Measurements from ENCODE around the gene RASGRP1.
"Not testable (repeated sequence)": the region's sequence is repeated elsewhere in the genome, so short reads cannot be mapped to it uniquely, and the experiment has no call there.

Gene RASGRP1

DNA sequence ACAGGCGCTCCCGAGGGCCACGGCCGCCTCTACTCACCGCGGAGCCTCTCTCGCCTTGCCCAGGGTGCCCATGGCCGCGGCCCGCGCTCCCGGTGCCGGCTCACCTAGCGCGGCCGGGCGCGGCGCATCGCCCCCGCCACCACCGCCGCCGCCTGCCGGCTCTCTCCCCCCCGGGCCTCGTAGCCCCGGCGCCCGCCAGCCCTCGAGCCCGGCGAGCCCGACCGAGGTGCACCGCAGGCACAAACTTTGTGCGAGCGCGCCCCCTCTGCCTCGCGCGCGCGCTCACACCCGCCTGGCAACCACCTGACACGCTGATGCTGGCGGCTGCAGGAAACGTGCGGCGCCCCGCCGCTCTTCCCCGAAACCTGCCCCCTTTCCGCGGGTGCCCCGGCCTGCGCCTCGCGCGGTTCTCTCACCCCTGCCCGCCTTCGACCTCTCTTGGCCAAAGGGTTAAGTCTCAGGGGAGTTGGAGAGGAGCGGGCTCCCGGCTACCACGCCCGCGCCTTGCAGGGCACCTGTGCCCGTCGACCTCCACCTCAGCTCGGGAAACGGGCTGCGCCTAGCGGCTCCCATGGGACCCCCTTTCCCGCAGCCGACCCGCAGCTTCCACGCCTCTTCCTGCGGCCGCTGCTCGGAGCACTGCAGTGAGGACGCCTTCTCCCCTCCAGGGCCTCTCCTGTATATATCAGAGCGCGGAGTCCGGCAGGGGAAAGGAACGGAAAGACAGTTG, at the start of gene RASGRP1:
Gene RASGRP1 (minus strand): TSS at position 258 of the 730 bp plus-strand sequence. CDS start 186 bp downstream, at position 72.
- peak; percentile 83 for DNase-seq

DNA sequence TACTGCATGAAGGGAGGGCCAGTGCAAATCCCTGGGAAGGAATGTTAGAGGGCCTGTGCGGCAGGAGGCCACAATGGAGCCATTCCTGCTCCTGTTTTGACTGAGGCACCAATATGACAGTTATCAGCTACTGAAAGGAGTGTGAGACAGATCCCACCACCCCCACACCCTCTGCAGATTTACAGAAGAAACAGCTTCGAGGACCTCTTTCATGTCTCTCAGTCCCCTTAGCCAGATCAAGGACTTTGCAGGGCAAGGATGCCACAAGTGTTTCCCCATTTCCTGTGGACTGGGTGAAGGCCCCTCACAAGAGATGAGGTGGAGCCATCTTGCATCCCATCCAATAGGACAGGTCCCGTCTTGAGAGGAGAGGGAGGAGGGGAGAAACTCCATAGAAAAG, 48.5 kb upstream of the RASGRP1 start:
- no peak for DNase-seq

DNA sequence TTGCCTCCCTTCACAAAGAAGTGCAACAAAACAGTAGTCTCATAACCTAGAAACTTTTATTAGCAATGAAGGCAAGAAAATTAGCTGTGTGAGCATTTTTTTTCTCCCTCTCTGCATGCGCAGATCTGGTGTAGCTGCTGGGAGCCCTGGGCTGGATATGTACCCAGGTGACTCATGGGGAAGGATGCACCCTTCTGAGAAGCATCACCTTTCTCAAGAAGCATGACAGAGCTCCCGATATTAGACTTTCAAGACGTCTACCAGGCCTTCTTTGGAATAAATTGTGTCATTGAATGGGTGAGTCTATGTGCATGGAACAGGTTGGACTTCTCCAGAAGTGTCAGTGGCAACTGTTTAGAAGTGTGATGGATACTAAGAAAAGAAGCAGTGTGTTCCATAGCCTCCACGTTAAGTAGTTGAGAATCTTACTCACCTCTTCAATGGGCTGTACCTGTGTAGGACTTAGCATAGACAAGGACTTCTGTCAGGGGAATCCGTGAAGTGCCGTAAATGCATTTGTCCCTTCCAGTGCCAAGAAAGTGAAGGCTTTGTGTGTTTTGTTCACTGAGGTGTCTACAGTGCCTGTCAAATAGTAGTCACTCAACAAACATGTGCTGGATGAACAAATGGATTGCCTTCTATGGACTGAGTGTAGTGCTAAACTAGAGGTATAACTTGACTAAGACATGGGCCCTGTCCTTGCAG, 47.7 kb upstream of the RASGRP1 start:
- no peak for DNase-seq

DNA sequence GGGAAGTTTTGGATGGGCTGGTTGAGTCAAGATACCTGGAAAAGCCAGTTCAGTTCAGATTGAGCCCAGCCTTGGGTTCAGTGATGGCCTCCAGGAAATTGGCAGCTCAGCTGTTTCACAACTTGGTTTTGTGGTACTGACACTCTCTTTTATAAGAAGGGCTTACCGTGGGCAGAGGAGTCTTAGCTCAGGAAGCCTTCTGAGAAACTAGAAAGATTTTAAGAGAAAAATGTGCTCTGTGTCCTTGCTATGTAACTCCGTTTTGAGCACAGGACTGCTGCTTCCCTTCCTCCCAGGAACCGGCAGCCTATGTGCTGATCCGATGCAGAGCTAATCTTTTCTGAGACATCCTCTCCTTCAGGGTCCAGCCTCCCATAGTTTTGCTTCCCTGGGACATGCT, 46.6 kb upstream of the RASGRP1 start:
- DNase-seq = no peak

DNA sequence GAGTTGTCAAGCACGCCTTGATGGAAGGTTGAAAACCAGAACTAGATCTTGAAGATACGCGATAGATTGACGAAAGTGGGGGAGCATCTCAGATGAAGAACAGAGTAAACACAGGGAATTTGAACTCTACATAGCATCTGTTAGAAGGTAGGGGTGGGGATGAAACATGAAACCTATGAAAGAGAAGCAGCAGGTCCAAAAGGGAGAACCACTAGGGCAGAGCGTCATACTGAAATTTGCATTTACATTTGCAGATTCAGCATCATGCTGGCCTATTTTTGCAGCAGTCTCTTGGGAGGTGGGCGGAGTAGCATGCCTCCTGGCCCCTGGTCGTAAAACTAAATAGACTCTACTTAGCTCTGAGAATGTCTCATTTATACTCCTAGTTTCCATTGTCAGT, 46.1 kb upstream of the RASGRP1 start:
- no peak for DNase-seq

DNA sequence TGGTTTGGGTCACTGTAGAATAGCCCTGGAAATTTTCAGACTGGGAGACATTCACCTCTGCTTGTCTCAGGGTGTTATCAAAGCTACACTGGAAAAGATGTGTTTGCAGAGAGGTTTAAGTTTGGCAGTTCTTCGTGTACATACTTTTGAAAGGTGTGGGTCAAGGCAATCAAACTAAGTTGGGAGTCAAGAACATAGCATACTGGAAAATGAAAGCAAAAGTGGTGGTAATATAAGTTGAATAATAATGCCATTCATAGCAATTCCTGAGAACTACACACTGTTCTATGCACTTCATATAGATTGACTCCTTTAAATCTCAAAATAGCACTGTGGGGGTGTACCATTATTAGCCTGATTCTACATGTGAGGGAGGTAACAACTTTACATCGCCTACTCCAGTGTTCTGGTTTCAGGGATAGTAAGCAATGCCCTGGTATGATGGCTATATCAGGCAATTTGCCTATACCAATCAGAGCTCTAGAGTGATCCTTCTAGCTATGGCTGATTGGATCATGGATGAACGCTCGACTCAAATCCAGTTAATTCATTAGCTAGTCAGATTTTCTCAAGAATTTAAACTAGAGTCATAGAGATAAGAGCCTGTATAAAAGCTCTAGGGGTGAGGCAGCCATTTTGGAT, 44.6 kb upstream of the RASGRP1 start:
- DNase-seq = no peak

DNA sequence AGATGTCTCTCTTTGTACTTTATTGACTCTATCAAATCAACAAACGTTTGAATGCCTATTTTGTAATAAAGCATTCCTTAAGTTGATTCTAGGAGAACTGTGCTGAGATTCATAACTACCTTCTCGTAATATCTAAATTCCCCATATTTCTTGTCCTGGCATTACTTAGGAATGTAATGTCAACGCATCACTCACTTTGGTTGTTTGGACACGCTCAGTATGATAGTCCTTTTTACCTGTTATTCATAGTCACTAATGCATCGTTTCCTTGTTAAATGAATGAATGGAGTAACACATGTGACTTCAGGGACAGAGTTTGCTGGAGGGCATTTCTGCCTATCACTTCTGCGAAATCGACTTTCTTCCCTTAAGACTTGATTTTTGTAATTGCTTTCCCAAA, 44.1 kb upstream of the RASGRP1 start:
- DNase-seq = no peak

DNA sequence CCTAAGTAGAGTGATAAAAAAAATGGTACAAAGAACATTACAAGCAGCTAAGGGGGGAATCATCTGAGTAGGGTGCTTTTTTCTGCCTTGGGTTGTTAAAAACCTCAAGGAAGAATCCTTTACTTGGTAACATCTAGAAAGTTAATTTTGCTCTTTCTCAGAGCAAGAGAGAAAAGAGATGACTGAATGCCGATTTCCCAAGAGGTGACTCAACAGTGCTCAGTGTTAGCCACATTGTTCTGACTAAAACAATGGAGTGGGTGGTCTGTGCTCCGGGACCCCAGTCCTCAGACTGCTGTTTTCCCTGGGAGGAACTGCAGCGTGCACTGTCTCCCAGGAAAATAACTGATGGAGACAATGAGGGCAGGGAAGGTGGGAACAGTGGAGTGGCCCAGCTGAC, 41.1 kb upstream of the RASGRP1 start:
- DNase-seq = no peak

DNA sequence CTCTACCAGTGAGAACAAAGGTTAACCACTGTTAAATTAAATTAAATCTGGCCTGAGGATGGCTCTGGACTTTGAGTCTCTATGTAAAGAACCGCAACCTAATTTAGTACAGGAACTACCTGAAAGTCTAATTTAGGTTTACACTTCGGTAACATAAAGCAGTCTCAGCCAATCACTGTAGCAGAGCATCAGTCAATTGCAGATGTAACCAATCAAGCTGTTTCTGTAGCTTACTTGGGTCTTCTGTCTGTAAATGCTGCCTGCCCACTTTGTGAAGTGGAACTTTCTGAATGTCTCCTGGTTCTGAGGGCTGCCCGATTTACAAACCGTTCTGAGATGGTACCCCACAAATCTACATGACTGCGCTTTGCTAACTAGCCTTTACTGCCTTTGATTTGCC, 39.1 kb upstream of the RASGRP1 start:
- no peak for DNase-seq

DNA sequence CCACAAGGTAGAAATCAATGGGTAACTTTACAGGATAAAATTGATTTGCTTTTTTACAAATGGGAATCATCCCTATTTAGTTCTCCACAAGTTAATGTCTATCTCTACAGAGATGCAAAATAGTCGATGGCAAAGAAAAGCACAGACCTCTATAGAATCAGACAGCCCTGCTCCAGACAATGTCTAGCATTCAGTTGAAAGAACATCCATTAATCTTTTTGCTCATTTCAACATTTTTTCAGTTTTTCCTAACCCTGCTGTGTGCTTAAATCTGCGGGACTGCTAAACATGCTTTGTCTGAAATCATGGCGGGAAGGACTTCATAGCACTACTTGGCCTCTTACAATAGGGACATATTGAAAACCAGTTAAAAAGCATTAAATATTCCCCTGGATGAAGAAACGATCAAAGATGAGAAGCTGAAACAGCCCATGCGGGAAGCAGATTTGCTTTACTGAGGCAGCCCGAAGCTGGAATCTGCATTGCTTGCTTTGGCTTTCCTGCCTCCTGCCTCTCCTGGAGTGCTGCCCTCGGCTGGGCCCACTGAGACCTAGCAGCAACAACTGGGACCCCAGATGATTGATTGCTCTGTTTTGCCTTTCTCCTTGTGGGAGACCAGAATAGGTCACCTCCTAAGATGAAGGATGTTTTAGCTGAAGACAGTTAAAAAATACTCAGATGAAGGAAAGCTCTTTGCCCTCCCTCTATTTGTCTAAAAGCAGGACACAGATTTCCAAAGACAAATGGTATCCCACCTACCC, 38.5 kb upstream of the RASGRP1 start:
- no peak for DNase-seq

DNA sequence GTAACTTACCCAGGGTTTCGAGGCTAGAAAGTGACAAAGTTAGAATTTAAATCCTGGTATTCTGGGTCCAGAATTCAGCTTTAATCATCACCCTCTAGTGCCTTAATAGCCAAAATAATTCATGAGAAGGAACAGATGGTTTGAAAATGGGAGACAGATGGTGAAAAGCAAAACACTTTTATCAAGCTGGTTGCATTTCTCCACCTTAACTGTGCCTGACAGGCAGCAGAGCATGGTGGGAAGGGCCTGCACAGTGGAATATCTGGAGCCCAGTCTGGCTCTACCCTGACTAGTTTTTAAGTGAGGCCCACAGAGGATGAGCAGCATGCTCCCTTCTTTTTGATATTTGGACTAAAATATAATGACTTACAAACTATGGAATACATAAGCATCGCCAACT, 35.6 kb upstream of the RASGRP1 start:
- DNase-seq = no peak

DNA sequence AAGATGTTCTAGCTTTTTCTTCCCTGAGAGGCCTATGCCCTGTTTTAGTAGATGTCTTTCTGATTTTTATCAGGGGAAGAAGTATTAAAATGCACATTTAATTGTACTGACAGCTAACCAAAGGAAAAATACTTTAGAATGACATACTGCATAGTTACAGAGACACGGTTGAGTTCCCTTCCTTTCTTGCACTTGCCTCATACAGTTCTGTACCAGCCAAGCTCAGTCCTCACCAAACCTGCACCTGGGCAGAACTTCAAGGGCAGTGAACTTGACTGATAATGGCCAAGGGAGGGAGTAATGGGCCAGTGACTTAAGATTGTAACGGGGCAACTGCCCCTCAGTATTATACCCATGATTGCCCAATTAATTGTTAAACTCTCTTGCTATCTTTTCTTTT, 34.1 kb upstream of the RASGRP1 start:
- no peak for DNase-seq

DNA sequence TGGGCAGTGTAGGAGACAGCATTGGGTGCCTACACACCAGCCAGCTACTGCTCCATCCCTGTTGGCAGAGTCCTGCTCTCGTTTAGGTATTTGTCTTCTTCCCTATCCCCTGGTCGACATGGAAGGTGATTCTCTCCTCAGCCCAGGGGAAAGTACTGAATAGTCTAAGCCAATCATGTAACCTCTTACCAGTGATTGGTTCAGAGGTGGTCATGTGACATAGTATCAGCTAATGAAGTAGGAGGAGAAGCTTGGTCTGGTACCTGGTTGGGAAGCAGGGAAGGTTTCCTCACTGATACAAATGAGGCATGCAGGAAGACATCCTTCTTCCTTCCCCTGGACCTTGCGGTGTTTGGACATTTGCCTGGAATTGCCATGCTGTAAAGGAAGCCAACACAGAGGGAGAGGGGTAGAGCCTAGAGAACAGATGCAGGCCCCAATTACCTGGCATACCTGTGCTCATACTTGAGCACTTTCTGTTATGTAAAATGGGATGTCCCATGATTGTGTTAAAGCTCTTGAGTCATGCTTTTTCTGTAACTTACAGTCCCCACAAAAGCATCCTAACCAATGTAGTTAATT, 32.7 kb upstream of the RASGRP1 start:
- DNase-seq = no peak

DNA sequence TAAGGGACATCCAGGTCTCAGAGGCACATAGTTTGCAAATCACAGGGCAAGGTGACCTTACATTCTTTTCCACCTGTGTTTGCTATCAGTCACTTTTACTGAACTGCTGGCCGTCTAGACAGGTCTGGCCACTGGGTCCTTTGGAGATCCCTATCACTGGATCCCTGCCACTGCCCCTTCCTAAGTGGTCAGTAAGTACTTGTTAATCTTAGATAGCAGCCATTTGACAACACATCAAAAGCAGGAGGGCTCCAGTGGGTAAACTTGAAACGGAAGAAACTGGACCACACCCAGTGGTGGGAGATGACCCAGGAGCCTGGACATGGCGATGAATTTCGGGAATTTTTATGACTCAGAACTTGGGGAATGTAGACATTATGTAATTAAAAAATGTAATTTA, 28.9 kb upstream of the RASGRP1 start:
- no peak for DNase-seq

DNA sequence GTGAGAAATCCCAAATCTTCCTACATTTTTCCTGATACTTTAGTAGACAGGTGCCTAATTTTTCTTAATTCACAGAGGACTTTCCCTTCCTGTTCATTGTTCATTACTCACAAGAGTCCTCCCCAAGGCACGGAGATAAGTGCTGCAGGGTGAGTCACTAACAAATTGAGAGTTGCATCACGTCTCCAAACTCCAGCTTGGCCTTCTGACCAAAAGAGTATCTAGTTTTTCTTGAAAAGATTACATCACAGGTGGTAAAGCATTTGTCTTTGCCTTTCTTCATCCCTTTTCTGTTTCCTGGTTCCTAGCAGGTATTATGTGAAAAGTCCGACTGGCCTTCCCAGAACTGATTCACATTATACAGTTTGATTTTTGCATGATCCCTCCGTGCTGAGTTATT, 24.9 kb upstream of the RASGRP1 start:
- DNase-seq = peak; percentile 44

DNA sequence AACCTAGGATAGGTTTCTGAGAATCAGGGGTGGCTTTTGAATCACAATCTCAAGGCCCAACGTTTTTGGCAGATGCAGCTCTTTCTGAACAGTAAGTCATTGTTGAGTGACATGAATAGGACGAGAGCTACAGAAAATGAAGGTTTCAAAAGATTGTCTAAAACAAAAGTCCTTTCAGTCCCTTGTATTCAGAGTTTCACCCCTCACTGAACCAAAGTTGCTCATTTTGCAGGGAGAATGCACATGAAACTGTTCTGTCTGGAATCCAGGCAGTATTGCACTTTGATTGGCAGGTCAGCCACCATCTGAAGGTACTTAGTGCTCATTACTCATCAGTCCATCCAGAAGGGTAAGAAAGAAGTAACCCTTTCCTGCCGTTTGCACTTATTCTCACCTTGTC, 24.1 kb upstream of the RASGRP1 start:
- no peak for DNase-seq

DNA sequence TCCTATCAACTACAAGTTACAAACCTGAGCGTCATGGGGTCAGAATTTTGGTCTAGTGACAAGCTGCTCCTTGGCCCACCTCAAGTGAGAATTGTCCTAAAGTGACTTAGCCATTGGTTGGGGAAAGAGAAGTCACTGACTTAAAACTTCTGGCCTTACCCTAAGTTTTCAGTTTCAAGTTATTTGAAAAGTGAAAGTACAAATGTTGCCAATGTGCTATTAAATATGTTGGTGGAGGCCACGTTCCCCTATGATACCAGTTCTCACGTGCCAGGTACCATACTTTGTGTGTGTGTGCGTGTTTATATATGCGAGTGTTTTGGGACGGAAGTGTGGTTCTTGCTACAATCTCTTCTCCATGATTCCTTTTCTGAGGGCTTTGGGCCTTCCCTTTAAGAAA, 22.6 kb upstream of the RASGRP1 start:
- no peak for DNase-seq

DNA sequence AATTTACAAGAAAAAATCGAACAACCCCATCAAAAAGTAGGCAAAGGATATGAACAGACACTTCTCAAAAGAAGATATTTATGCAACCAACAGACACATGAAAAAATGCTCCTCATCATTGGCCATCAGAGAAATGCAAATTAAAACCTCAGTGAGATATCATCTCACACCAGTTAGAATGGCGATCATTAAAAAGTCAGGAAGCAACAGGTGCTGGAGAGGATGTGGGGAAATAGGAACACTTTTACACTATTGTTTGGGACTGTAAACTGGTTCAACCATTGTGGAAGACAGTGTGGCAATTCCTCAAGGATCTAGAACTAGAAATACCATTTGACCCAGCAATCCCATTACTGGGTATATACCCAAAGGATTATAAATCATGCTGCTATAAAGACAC, 21.4 kb upstream of the RASGRP1 start:
- not testable (repeated sequence) for DNase-seq

DNA sequence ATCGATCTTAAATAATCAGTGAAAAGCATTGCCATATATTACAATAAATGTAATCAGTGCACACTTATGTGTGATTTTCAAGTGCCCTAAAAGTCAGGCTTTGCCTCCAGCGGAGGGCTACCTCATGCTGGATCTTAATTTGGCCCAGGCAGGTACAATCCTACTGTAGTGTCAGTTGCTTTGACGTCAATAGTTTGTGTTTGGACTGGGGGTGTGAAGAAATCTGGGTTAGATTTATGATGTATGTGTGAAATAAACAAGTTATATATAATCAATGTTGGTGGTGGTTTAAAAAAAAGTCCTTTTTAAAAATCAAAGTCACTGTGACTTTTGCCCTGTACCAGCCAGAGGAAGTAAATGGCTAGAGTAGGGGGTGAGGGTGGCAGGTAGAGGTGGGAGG, 14.0 kb upstream of the RASGRP1 start:
- DNase-seq = no peak

DNA sequence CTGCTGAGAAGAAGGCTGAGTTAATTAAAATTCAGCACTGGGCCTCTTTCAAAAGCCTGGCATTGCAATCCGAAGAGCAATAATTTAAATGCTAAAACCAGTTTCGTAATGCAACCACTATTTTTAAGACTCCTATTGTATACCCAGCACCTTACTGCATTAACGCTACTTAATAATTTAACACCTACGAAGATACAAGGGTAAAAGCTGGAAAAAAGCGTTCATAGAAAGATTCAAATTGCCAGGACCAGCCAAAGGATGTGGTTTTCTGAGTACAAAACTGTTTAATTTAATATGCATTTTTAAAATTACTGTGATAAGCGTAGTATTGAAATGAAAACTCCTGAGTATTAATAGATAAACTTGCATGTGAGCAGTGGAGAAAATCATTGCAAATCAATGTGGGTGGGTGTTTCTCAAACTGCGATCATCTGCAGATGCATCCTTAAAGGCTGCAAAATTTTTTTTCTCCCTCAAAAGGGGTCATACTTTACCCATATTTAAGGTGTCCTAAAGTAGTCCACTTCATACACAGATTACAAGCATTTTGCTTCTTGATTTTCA, 12.9 kb upstream of the RASGRP1 start:
- no peak for DNase-seq

DNA sequence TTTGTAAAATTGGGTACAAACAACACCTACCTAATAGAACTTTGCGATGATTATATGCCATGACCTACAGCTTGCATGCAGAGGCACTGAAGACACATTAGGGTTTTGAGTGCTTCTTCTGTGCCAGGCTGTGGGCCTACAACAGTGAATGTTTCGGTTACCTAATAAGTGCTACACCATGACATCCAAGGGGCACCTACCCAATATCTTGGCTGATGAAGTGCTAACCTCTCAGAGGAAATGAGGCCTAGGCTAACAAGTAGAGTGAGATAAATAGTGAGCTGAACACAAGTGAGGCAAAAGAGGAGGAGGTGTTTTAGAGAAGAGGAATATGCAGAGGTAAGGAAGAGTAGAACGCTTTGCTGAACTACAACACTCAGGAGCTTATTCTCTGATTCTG, 12.2 kb upstream of the RASGRP1 start:
- DNase-seq = no peak

DNA sequence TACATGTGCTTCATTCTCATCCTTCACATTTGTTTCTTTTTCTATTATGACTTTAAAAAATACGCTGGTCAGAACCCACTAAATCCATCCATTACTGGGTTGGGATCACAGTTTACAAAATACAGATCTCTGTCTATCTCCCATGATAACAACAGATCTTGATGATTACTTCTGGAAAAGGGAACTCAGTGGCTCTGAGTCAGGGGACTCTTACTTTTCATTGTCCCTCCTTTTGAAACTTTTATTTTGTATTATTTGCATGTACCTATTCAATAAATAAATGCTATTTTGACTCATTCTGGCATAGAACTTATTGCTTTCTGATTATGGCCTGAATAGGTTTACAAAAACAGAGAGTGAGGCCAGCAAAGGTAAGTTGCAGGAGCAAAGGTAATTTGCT, 11.6 kb upstream of the RASGRP1 start:
- no peak for DNase-seq

DNA sequence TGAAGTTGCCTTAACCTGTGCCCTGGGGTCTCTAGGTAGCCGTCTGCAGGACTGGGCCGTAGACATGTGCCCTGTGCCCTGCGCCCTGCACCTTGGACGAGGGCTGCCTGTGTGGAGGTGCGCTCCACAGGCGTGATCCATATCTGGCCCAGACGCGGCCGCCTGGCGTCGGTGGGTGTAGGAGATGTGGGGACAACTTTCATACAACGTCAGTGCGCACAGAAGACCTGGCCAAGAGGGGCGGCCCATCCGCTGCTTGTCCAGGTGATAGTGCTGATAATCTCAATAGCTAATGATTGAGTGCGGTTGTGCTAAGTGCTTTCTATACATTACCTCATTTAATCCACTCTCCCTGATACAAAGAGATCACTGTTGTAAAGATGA, 665 bp upstream of the RASGRP1 start:
- DNase-seq = no peak

All from hematopoietic multipotent progenitor cell treated with erythropoietin and hydrocortisone succinate and interleukin-3 and kit ligand, for 4 days (in vitro differentiated cells).